Neural progenitor cell (in vitro differentiated cells): ENCODE measurements around the gene STX2.

Experiments
- EZH2 ChIP-seq: fragments of 200-600 bp; sonication (generic); IDR thresholded peaks from 2 replicates; pipeline ENCODE4 v1.6.1; 2017; ENCODE audit warnings: antibody characterized with exemption, mild to moderate bottlenecking, moderate library complexity
- EZH2phosphoT487 ChIP-seq: fragments of 200-600 bp; sonication (generic); IDR thresholded peaks from 2 replicates; pipeline ENCODE4 v1.6.1; 2017; ENCODE audit warnings: antibody characterized with exemption
- TF ChIP-seq, protein P1 (sequence below): fragments of 200-600 bp; sonication (generic); IDR thresholded peaks from 2 replicates; pipeline ENCODE4 v1.5.1; 2017; ENCODE audit warnings: antibody characterized with exemption, mild to moderate bottlenecking

DNA sequence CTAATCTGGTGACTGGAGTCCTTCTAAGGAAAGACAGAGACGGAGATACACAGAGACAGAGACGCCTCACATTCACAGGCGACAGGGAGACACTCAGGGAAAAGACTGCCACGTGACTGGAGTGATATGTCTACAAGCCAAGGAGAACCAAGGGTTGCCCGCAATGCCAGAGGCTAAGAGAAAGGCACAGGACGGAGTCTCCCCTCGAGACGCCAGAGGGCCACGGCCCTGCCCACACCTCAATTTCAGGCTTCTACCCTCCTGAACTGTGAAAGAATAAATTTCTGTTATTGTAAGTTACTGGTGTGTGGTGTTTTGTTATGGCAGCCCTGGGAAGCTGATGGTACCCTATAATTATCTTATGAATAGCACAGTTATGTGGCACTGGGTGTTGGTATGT is 21.3 kb upstream of the STX2 start:
- TF ChIP-seq, protein P1, sequence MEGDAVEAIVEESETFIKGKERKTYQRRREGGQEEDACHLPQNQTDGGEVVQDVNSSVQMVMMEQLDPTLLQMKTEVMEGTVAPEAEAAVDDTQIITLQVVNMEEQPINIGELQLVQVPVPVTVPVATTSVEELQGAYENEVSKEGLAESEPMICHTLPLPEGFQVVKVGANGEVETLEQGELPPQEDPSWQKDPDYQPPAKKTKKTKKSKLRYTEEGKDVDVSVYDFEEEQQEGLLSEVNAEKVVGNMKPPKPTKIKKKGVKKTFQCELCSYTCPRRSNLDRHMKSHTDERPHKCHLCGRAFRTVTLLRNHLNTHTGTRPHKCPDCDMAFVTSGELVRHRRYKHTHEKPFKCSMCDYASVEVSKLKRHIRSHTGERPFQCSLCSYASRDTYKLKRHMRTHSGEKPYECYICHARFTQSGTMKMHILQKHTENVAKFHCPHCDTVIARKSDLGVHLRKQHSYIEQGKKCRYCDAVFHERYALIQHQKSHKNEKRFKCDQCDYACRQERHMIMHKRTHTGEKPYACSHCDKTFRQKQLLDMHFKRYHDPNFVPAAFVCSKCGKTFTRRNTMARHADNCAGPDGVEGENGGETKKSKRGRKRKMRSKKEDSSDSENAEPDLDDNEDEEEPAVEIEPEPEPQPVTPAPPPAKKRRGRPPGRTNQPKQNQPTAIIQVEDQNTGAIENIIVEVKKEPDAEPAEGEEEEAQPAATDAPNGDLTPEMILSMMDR, result no peak
- TF ChIP-seq EZH2 (no peak), EZH2phosphoT487 (no peak)
